ENCODE measurements around the gene ARPC1A.

The ARPC1A gene

DNA sequence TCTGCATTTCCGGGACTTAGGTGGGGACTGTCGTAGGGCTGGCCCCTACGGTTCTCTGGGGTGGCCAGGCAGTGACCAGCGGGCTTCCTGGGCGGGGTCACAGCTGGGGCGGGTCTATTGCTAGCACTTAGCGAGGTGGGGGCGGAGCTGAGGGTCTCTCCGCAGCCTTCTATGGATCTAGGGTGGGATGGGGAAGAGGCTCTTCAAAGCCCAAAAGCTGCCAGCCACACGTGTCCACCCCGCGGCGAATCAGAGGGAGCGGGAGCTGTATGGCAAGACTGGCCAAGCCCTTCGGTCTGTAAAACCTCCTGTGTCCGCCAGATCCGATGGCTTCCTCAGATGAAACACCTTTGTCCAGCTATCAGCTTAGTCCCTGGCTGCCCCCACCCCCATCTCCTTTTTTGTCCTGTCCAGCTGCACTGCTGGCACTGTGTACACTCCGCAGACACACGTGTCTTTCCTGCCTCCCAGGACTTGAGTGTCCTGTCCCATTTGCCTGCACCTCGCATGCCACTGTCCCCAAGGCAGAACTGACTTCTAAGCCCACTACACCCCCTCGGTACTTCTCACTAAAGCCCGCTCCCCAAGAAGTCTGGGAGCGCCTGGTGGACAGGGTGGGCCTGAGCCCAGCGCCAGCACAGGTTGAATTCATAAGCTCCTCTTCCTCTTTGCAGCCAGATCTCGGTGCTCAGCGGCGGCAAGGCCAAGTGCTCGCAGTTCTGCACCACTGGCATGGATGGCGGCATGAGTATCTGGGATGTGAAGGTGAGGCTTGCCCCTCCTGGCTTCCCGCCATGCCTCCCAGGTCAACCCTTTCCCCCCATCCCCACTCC lies 67.9 kb downstream of the ARPC1A start:
- Histone ChIP-seq H3K18ac (ENCODE audit: low read length) (no peak overlapping the region), H3K4me2 (ENCODE audit: low read length) (peak overlapping the region; percentile 62), H3K4me3 (ENCODE audit: low read depth, low read length) (peak overlapping the region; percentile 71), H2BK5ac (ENCODE audit: low read depth, low read length, poor library complexity) (no peak overlapping the region), H2AK5ac (ENCODE audit: low read length) (no peak overlapping the region), H2BK12ac (ENCODE audit: low read length) (no peak overlapping the region), H3K23ac (ENCODE audit: low read length) (no peak overlapping the region), H3K4me1 (ENCODE audit: control insufficient read depth in 1 of 2, insufficient read depth in 2 of 2, low read length in 2 of 2) (peaks cover 5 to 13% of the 10 kb centered on the region in 2 experiments), H4K8ac (ENCODE audit: low read depth, low read length) (peak overlapping the region; percentile 0), H3K9ac (ENCODE audit: low read length) (no peak overlapping the region), H3K27me3 (ENCODE audit: insufficient read depth, low read length) (no peaks in the 10 kb centered on the region), H3K36me3 (ENCODE audit: control insufficient read depth in 1 of 2, insufficient read depth in 2 of 2, low read length in 2 of 2) (peaks cover 74 to 76% of the 10 kb centered on the region in 2 experiments), H3K79me2 (ENCODE audit: control insufficient read depth, insufficient read depth, low read length, poor library complexity) (no peaks in the 10 kb centered on the region), H3K9me3 (ENCODE audit: insufficient read depth, low read depth, low read length) (no peaks in the 10 kb centered on the region), H3K27ac (ENCODE audit: low read depth, low read length) (peak overlapping the region; percentile 29), H4K91ac (ENCODE audit: low read depth, low read length) (peak overlapping the region; percentile 20), H3K14ac (ENCODE audit: low read length) (no peak overlapping the region), H3K4ac (ENCODE audit: low read depth, low read length) (no peak overlapping the region), H2AFZ (ENCODE audit: insufficient read depth, low read length, poor library complexity) (peak overlapping the region; percentile 13), H3K79me1 (ENCODE audit: low read length) (peaks cover 3% of the 10 kb centered on the region), H2BK120ac (ENCODE audit: insufficient read depth, low read length, poor library complexity) (no peak overlapping the region), H4K12ac (ENCODE audit: low read depth, low read length) (no peak overlapping the region)
- no peak for DNase-seq
- no CpG with 5 or more reads among the region's 30 CpGs for WGBS (ENCODE audit: extremely low coverage, insufficient coverage, insufficient read length)

DNA sequence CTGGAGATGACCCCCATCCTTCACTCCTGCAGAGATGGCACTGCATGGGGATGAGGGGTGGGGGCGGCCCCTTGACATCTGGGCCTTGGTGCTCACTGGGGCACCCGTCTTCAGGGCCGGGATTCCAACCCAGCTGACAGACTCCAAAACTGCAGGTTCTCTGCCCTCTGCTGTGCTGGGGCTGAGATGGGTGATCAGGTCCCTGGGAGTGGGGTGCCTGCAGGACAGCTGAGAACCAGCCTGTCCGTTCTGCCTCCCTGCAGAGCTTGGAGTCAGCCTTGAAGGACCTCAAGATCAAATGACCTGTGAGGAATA lies 68.4 kb downstream of the ARPC1A start:
- Histone ChIP-seq H2BK12ac (ENCODE audit: low read length) (no peak overlapping the region), H3K4ac (ENCODE audit: low read depth, low read length) (no peak overlapping the region), H3K79me2 (ENCODE audit: control insufficient read depth, insufficient read depth, low read length, poor library complexity) (no peaks in the 10 kb centered on the region), H3K79me1 (ENCODE audit: low read length) (peaks cover 3% of the 10 kb centered on the region), H2BK5ac (ENCODE audit: low read depth, low read length, poor library complexity) (no peak overlapping the region), H3K36me3 (ENCODE audit: control insufficient read depth in 1 of 2, insufficient read depth in 2 of 2, low read length in 2 of 2) (peaks cover 76 to 80% of the 10 kb centered on the region in 2 experiments), H3K27ac (ENCODE audit: low read depth, low read length) (no peak overlapping the region), H3K18ac (ENCODE audit: low read length) (no peak overlapping the region), H3K4me2 (ENCODE audit: low read length) (no peak overlapping the region), H2AFZ (ENCODE audit: insufficient read depth, low read length, poor library complexity) (no peak overlapping the region), H2BK120ac (ENCODE audit: insufficient read depth, low read length, poor library complexity) (no peak overlapping the region), H3K9me3 (ENCODE audit: insufficient read depth, low read depth, low read length) (no peaks in the 10 kb centered on the region), H3K23ac (ENCODE audit: low read length) (no peak overlapping the region), H3K27me3 (ENCODE audit: insufficient read depth, low read length) (no peaks in the 10 kb centered on the region), H2AK5ac (ENCODE audit: low read length) (no peak overlapping the region), H3K9ac (ENCODE audit: low read length) (no peak overlapping the region), H3K4me1 (ENCODE audit: control insufficient read depth in 1 of 2, insufficient read depth in 2 of 2, low read length in 2 of 2) (peaks cover 5 to 13% of the 10 kb centered on the region in 2 experiments), H4K91ac (ENCODE audit: low read depth, low read length) (no peak overlapping the region), H4K12ac (ENCODE audit: low read depth, low read length) (no peak overlapping the region), H3K14ac (ENCODE audit: low read length) (no peak overlapping the region), H3K4me3 (ENCODE audit: low read depth, low read length) (no peak overlapping the region), H4K8ac (ENCODE audit: low read depth, low read length) (no peak overlapping the region)
- DNase-seq, result no peak
- no CpG with 5 or more reads among the region's 4 CpGs for WGBS (ENCODE audit: extremely low coverage, insufficient coverage, insufficient read length)

DNA sequence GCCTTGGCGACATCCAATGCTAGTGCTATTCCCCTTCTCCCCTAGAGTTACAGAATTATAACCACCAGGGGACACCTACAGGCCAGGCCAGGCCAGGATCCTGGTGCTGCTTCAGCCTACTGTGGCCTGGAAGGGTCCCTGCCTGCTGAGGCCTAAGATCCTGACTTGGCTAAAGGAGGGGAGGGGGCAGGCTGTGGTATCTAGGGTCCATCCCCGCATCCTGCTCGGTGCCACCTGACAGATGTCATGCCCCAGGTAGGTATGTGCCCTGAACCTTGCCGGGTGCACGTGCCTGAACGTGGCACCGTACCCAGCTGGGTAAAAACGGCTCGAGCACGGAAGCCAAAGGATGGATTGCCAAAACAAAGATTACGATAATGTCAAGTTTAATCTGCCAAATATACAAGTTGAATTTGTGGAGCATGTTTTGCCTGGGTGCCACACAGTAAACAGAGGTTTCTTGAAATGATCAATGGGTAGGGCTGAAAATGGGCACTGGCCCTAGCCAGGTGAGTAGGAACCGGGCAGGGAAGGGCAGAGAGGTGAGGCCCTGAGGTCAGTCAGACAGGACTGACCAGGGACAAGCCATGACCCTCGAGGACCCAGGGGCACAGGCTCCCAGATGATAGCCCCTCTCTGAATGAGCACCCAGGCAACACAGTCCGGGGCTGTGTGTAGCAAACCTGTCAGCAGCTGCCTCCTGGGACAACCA lies 70.1 kb downstream of the ARPC1A start:
- DNase-seq, result no peak
- Histone ChIP-seq H2AFZ (ENCODE audit: insufficient read depth, low read length, poor library complexity) (no peak overlapping the region), H2BK120ac (ENCODE audit: insufficient read depth, low read length, poor library complexity) (no peak overlapping the region), H3K27ac (ENCODE audit: low read depth, low read length) (no peak overlapping the region), H3K18ac (ENCODE audit: low read length) (no peak overlapping the region), H3K27me3 (ENCODE audit: insufficient read depth, low read length) (no peaks in the 10 kb centered on the region), H4K12ac (ENCODE audit: low read depth, low read length) (no peak overlapping the region), H3K9me3 (ENCODE audit: insufficient read depth, low read depth, low read length) (no peaks in the 10 kb centered on the region), H3K4ac (ENCODE audit: low read depth, low read length) (no peak overlapping the region), H3K14ac (ENCODE audit: low read length) (no peak overlapping the region), H2AK5ac (ENCODE audit: low read length) (no peak overlapping the region), H3K36me3 (ENCODE audit: control insufficient read depth in 1 of 2, insufficient read depth in 2 of 2, low read length in 2 of 2) (peaks cover 78 to 80% of the 10 kb centered on the region in 2 experiments), H3K4me1 (ENCODE audit: control insufficient read depth in 1 of 2, insufficient read depth in 2 of 2, low read length in 2 of 2) (peaks cover 5 to 13% of the 10 kb centered on the region in 2 experiments), H3K9ac (ENCODE audit: low read length) (no peak overlapping the region), H2BK5ac (ENCODE audit: low read depth, low read length, poor library complexity) (no peak overlapping the region), H3K23ac (ENCODE audit: low read length) (no peak overlapping the region), H2BK12ac (ENCODE audit: low read length) (no peak overlapping the region), H3K4me3 (ENCODE audit: low read depth, low read length) (peak overlapping the region; percentile 21), H4K91ac (ENCODE audit: low read depth, low read length) (no peak overlapping the region), H3K79me1 (ENCODE audit: low read length) (peaks cover 3% of the 10 kb centered on the region), H4K8ac (ENCODE audit: low read depth, low read length) (no peak overlapping the region), H3K4me2 (ENCODE audit: low read length) (no peak overlapping the region), H3K79me2 (ENCODE audit: control insufficient read depth, insufficient read depth, low read length, poor library complexity) (no peaks in the 10 kb centered on the region)
- no CpG with 5 or more reads among the region's 14 CpGs for whole genome bisulfite sequencing (ENCODE audit: extremely low coverage, insufficient coverage, insufficient read length)

DNA sequence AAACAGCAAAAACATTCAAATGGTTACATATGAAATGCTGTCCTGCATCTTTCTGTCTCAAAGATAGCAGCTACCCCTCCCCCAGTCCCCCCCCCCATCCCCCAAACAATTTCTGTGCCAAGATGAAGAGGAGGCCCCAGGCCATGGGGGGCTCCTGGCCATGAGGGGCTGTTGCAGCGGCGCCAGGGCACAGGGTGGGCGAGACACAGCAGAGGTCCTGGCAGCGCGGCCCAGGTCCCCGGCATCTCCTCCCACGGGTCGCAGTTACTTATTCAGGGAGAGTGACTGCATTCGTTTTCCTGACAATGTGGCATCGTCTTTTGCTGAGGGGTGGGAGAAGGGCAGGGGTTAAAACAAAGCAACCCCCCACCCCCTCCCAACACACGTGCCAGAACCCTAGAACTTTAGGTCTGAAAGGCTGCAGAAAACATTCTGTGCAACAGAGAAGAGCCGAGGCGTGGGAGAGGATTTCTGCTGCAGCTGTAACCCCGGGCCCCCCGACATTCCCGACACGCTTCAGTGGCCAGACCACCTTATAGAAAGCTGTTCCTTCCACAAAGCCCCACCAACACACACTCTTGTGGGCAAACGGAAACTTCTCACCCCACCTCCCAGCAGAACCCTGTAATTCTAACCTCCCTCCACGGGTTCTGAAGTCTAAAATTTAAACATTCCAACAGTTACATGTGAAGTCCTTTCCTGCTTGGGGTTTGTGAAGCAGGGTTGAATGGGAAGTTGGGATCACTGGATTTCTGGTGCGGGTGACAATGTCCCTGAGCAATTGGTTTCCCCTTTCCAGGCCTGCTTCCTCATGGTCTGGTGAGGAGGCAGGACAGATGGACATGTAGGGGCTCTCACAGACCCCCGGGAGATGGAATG lies 71.0 kb downstream of the ARPC1A start:
- H3K79me1 ChIP-seq (ENCODE audit: low read length), result peaks cover 3% of the 10 kb centered on the region
- H3K27me3 ChIP-seq (ENCODE audit: insufficient read depth, low read length), result no peaks in the 10 kb centered on the region
- no peaks in the 10 kb centered on the region for H3K79me2 ChIP-seq (ENCODE audit: control insufficient read depth, insufficient read depth, low read length, poor library complexity)
- no peak overlapping the region for H4K8ac ChIP-seq (ENCODE audit: low read depth, low read length)
- no peak overlapping the region for H4K12ac ChIP-seq (ENCODE audit: low read depth, low read length)
- H4K91ac ChIP-seq (ENCODE audit: low read depth, low read length), result no peak overlapping the region
- H3K4me1 ChIP-seq (ENCODE audit: control insufficient read depth in 1 of 2, insufficient read depth in 2 of 2, low read length in 2 of 2), result peaks cover 5 to 13% of the 10 kb centered on the region in 2 experiments
- H2BK5ac ChIP-seq (ENCODE audit: low read depth, low read length, poor library complexity), result no peak overlapping the region
- no peak overlapping the region for H3K27ac ChIP-seq (ENCODE audit: low read depth, low read length)
- no peak overlapping the region for H3K4me2 ChIP-seq (ENCODE audit: low read length)
- no peak overlapping the region for H3K14ac ChIP-seq (ENCODE audit: low read length)
- no peak overlapping the region for H3K23ac ChIP-seq (ENCODE audit: low read length)
- WGBS (ENCODE audit: extremely low coverage, insufficient coverage, insufficient read length), result no CpG with 5 or more reads among the region's 21 CpGs
- no peak overlapping the region for H3K4ac ChIP-seq (ENCODE audit: low read depth, low read length)
- H2BK120ac ChIP-seq (ENCODE audit: insufficient read depth, low read length, poor library complexity), result no peak overlapping the region
- no peaks in the 10 kb centered on the region for H3K9me3 ChIP-seq (ENCODE audit: insufficient read depth, low read depth, low read length)
- peaks cover 77 to 79% of the 10 kb centered on the region in 2 experiments for H3K36me3 ChIP-seq (ENCODE audit: control insufficient read depth in 1 of 2, insufficient read depth in 2 of 2, low read length in 2 of 2)
- no peak overlapping the region for H2BK12ac ChIP-seq (ENCODE audit: low read length)
- H3K4me3 ChIP-seq (ENCODE audit: low read depth, low read length), result no peak overlapping the region
- no peak overlapping the region for H3K9ac ChIP-seq (ENCODE audit: low read length)
- no peak overlapping the region for H3K18ac ChIP-seq (ENCODE audit: low read length)
- H2AFZ ChIP-seq (ENCODE audit: insufficient read depth, low read length, poor library complexity), result no peak overlapping the region
- H2AK5ac ChIP-seq (ENCODE audit: low read length), result no peak overlapping the region
- DNase-seq, result no peak
